Measurements from ENCODE around the gene TMOD2.

- no peak for TF ChIP-seq CTCF (IDR thresholded peaks at IDR 0.05)
- TF ChIP-seq EZH2 (IDR thresholded peaks at IDR 0.05), result no peak
Measured at GRCh38 chr15:51861557-51862359, 110.4 kb downstream of the TMOD2 start.
